ENCODE measurements around the gene FAM222B.
"Not testable (repeated sequence)": the region's sequence is repeated elsewhere in the genome, so short reads cannot be mapped to it uniquely, and the experiment has no call there.

FAM222B gene

GRCh38 chr17:28841901-28842281 is 699 bp downstream of the FAM222B start:
- no peak for DNase-seq (ENCODE audit: low read depth in 2 of 2)

DNA sequence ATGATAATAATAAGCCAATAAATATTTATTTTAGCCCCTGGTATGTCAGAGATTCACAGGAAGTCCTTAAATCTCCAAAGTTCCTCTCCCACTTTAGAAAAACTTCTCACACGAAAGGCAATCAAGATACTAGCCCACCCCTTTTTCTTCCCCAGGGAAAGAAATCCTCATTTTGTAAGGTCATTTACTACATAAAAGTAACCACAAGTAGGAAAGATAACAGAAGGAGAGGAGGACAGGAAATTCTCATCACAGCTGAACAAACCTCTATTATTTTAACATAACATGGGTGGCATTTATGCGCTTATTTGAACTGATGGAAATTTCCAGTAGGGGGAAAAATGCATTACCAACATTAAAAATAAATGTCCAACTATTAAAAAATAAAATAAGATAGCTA is 3.4 kb downstream of the FAM222B start:
- no peak for DNase-seq (ENCODE audit: low read depth in 2 of 2)

DNA sequence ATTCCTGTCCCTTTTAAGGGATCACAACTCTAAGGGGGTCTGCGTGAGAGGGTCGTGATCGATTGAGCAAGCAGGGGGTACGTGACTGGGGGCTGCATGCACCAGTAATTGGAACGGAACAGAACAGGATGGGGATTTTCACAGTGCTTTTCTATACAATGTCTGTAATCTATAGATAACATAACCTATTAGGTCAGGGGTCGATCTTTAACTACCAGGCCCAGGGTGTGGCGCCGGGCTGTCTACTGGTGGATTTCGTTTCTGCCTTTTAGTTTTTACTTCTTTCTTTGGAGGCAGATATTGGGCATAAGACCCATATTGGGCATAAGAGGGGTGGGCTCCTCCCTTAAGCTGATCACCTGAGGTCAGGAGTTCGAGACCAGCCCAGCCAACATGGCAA is 6.0 kb downstream of the FAM222B start:
- DNase-seq (ENCODE audit: low read depth in 2 of 2) = not testable (repeated sequence)

- DNase-seq (ENCODE audit: low read depth in 2 of 2) = no peak
Measured at GRCh38 chr17:28834420-28834819, 8.2 kb downstream of the FAM222B start.

GRCh38 chr17:28828294-28829040 is 14.1 kb downstream of the FAM222B start:
- DNase-seq (ENCODE audit: low read depth in 2 of 2) = no peak

GRCh38 chr17:28827672-28828071 is 14.9 kb downstream of the FAM222B start:
- no peak for DNase-seq (ENCODE audit: low read depth in 2 of 2)

- no peak for DNase-seq (ENCODE audit: low read depth in 2 of 2)
Measured at GRCh38 chr17:28819582-28819981, 23.0 kb downstream of the FAM222B start.

GRCh38 chr17:28818819-28819221 is 23.8 kb downstream of the FAM222B start:
- no peak for DNase-seq (ENCODE audit: low read depth in 2 of 2)

GRCh38 chr17:28816540-28816939 is 26.1 kb downstream of the FAM222B start:
- no peak for DNase-seq (ENCODE audit: low read depth in 2 of 2)

DNA sequence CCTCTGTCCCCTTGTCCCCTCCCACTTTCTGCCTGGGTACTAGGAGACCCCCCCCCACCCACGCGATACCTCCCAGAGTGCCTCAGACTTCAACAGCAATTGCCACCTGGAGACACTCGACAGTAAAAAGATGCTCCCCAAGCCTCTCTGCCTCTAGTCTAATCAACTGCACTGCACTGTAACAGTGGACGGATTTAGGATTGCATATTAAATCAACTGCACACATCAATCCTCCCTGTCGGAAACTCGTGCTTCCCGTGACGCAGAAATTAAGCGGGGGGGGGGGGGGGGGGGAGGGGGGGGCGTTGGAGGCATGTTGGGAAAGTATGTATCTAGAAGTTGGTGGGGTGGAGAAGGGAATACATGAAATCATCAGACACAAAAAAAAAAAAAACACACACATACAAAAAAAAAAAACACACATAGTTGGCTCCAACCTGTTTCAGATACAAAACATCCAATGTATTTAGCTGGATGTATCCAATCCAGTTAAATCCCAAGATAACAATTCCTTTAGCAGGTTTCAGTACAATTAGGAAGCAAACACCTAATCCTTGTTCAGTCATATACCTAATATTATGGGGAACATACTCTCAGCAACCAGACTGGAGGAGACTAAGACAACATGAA is 29.7 kb downstream of the FAM222B start:
- DNase-seq (ENCODE audit: low read depth in 2 of 2) = no peak

DNA sequence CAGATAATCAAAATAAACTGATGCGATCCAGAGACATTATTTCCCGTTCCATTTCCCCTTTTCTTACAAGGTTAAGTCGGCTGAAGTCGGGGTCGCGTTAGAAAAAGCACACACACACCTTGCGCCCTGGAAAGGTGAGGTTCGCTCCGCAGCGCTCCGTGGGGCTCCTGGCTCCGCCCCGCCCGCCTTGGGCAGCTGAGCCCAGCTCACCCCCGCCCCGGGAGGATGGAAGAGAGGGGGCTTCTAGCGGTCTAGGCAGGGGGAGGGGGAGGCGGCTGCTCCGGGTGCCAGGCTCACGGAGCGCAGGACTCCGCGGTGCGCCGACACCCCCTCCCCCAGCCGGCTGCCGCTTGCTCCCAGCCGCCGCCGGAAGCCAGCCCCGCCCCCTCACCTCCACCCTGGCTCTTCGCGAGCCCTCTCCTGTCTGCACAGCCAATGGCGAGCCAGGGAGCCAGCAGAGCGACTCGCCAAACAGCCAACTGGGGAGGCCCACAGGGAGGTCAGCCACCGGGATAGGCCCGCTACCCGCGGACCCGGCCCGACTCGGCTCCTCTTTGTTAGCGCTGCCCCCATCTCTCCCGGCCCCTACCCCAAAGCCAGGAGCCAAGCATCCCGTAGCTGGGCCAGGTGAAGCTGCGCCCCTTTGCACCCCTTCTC is 30.4 kb downstream of the FAM222B start:
- peak; percentile 90 to 97 for DNase-seq (ENCODE audit: low read depth in 2 of 2)

DNA sequence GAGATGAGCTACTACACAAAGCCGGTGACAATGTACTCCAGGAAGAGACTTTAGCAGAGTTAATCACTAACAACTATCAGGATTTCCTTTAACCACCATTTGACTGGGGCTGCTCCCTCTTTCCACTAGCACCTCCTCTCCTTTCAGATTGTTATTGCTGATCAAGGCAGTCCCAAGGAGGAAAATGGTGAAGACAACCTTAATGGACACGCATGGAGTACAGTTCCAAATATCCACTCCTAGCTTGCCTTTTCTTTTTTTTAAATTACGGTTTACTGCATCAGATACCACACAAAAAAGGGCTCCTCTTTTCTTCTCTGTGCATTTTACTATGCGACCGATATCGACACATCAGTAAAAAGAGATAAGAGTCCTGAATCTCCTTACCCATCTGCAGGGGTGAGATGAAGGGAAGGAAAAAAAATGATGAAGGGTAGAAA is 30.9 kb downstream of the FAM222B start:
- DNase-seq (ENCODE audit: low read depth in 2 of 2) = no peak

- DNase-seq (ENCODE audit: low read depth in 2 of 2) = no peak
Measured at GRCh38 chr17:28810437-28810836, 32.2 kb downstream of the FAM222B start.

GRCh38 chr17:28807925-28808634 is 34.5 kb downstream of the FAM222B start:
- DNase-seq (ENCODE audit: low read depth in 2 of 2) = no peak

DNA sequence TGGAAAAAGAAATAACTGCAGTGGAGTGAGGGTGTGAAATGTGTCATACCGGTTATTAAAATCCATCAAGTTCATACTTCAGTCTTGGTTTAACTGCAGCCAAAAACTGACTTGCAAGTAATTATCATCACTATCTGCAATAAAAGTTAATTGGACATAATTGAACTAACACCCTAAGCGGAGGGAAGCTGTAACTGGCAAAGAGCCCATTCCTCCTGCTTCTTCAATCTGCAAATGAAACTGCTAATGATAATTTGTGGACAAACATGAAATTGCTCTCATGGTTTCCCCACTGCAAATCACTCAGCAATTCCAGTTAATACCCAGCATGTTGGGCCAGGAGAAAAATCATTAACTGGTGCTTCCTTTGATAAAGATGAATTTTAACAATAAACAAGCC is 46.5 kb downstream of the FAM222B start:
- DNase-seq (ENCODE audit: low read depth in 2 of 2) = no peak

- not testable (repeated sequence) for DNase-seq (ENCODE audit: low read depth in 2 of 2)
Measured at GRCh38 chr17:28794846-28795441, 47.6 kb downstream of the FAM222B start.

DNA sequence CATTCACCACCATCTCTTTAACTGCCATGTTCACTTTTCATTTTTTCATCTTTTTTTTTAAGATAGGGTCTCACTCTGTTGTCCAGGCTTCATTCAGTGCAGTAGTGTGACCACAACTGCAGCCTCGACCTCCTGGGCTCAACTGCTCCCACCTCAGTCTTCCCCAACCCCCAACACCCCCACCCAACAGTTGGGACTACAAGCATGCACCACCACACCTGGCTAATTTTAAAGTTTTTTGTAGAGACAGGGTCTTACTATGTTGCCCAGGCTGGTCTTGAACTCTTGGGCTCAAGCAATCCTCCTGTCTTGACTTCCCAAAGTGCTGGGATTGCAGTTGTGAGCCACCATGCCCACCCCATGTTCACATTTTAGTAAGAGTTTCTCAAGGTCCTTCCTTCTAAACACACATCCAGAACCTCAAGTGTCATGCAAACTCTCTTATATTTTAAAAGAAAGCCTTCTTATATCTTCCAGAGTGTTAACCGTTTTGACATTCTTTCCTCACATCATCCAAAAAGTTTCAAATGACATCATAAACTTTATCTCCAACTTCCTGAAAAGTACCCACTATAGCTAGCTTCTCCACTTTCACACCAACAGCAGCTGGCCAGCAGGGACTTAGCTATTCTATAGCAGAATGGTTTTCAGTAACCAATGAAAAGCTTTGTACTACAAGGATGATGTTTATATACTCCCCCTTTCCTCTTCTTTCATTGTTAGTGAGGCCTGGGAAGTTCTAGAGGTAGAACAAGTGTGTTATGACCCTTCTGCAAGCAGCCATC is 49.5 kb downstream of the FAM222B start:
- DNase-seq (ENCODE audit: low read depth in 2 of 2) = no peak

- no peak for DNase-seq (ENCODE audit: low read depth in 2 of 2)
Measured at GRCh38 chr17:28788100-28788499, 54.5 kb downstream of the FAM222B start.

DNA sequence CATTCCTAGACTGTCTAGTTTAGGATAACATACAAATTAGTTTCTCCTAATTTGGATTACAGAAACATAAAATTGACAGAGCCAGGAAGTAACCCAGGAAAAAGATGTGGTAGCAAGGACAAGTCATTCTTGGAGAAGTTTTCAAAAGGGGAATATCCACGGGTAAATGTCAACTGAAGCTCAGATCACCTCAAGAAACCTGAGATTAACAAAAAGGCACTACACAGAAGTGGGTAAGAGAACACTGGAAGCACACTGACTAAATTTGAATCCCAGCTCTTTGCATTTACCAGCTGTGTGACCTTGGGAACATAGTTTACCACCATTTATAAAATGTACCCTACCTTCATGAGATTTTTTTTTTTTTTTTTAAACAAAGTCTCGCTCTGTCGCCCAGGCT is 59.4 kb downstream of the FAM222B start:
- no peak for DNase-seq (ENCODE audit: low read depth in 2 of 2)

- DNase-seq (ENCODE audit: low read depth in 2 of 2) = not testable (repeated sequence)
Measured at GRCh38 chr17:28779601-28780000, 63.0 kb downstream of the FAM222B start.

DNA sequence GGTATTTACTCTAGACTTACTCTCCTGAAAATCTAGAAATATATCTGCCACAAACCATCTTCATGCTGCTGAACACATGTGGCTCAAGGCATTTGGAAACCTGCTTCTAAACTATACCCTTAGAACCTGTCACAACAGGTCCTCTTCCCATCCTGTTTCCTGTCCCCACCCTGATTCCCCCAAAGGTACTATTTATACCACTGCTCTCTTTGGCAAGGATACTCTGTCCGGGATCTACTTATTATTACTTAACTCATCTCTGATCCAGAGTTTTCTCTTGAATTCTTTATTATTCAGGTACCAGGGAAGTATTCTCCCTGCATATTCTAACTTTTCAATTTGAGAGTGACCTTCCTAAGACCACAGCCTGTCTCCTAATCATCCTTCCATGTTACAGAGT is 65.4 kb downstream of the FAM222B start:
- DNase-seq (ENCODE audit: low read depth in 2 of 2) = no peak
